ENCODE results near the gene B3GALNT2.
A peak's percentile ranks its signal among the peaks of the same experiment; 100 is the strongest.

Gene B3GALNT2

GRCh38 chr1:235454021-235454420 lies 50.2 kb downstream of the B3GALNT2 start:
- no peak for DNase-seq (ENCODE audit: low read depth in 3 of 3)

GRCh38 chr1:235450886-235451483 lies 53.3 kb downstream of the B3GALNT2 start:
- no peak for DNase-seq (ENCODE audit: low read depth in 3 of 3)

- DNase-seq (ENCODE audit: low read depth in 3 of 3): no peak
Observed at GRCh38 chr1:235450433-235450832, 53.8 kb downstream of the B3GALNT2 start.

- DNase-seq (ENCODE audit: low read depth in 3 of 3): no peak
Observed at GRCh38 chr1:235448616-235449015, 55.6 kb downstream of the B3GALNT2 start.

GRCh38 chr1:235442788-235443429 lies 61.3 kb downstream of the B3GALNT2 start:
- DNase-seq (ENCODE audit: low read depth in 3 of 3): no peak

- no peak for DNase-seq (ENCODE audit: low read depth in 3 of 3)
Observed at GRCh38 chr1:235441159-235441685, 63.0 kb downstream of the B3GALNT2 start.

- DNase-seq (ENCODE audit: low read depth in 3 of 3): no peak
Observed at GRCh38 chr1:235434001-235434400, 70.3 kb downstream of the B3GALNT2 start.

- no peak for DNase-seq (ENCODE audit: low read depth in 3 of 3)
Observed at GRCh38 chr1:235430991-235431390, 73.3 kb downstream of the B3GALNT2 start.

- no peak for DNase-seq (ENCODE audit: low read depth in 3 of 3)
Observed at GRCh38 chr1:235429143-235429542, 75.1 kb downstream of the B3GALNT2 start.

- no peak for DNase-seq (ENCODE audit: low read depth in 3 of 3)
Observed at GRCh38 chr1:235427447-235427846, 76.8 kb downstream of the B3GALNT2 start.

GRCh38 chr1:235426680-235427079 lies 77.6 kb downstream of the B3GALNT2 start:
- no peak for DNase-seq (ENCODE audit: low read depth in 3 of 3)

- DNase-seq (ENCODE audit: low read depth in 3 of 3): no peak
Observed at GRCh38 chr1:235426143-235426542, 78.1 kb downstream of the B3GALNT2 start.

- DNase-seq (ENCODE audit: low read depth in 3 of 3): no peak
Observed at GRCh38 chr1:235425357-235425756, 78.9 kb downstream of the B3GALNT2 start.

GRCh38 chr1:235424092-235424491 lies 80.2 kb downstream of the B3GALNT2 start:
- no peak for DNase-seq (ENCODE audit: low read depth in 3 of 3)

GRCh38 chr1:235423214-235423652 lies 81.0 kb downstream of the B3GALNT2 start:
- DNase-seq (ENCODE audit: low read depth in 3 of 3): peak in 1 of 3 donors; percentile 8

- DNase-seq (ENCODE audit: low read depth in 3 of 3): no peak
Observed at GRCh38 chr1:235421751-235422150, 82.5 kb downstream of the B3GALNT2 start.

GRCh38 chr1:235417086-235417697 lies 87.1 kb downstream of the B3GALNT2 start:
- DNase-seq (ENCODE audit: low read depth in 3 of 3): peak; percentile 26 to 39 (median 36)

- DNase-seq (ENCODE audit: low read depth in 3 of 3): no peak
Observed at GRCh38 chr1:235416662-235417049, 87.6 kb downstream of the B3GALNT2 start.

GRCh38 chr1:235415008-235415904 lies 89.0 kb downstream of the B3GALNT2 start:
- DNase-seq (ENCODE audit: low read depth in 3 of 3): peak; percentile 28 to 48 (median 34)

GRCh38 chr1:235411489-235412486 lies 92.5 kb downstream of the B3GALNT2 start:
- no peak for DNase-seq (ENCODE audit: low read depth in 3 of 3)

GRCh38 chr1:235410467-235410866 lies 93.8 kb downstream of the B3GALNT2 start:
- no peak for DNase-seq (ENCODE audit: low read depth in 3 of 3)

All from stimulated activated CD4-positive, alpha-beta T cell treated with anti-CD3 and anti-CD28 coated beads, TNF-alpha, amount 100 ng/mL, for 48 hours (primary cell).